Naive B cell (primary cell): ENCODE results near the gene KCNAB2. TPM values are rescaled to one million over a fixed set of nuclear protein-coding genes. Genes with fewer than 3 reads are reported as not detected.
"Not testable (repeated sequence)": the region's sequence is repeated elsewhere in the genome, so short reads cannot be mapped to it uniquely, and the experiment has no call there.

Experiments used
- ATAC-seq, 2 donors: fragments of 150-1000 bp; cut with Tn5 transposase; 2 replicates each; pipeline ENCODE4 v1.10.0; 2021; ENCODE audit warnings: low read depth in 2 of 2, mild to moderate bottlenecking in 2 of 2, moderate library complexity in 2 of 2
- DNase-seq: peaks from one replicate; pipeline ENCODE4 v3.0.0; 2022
- H3K27ac Mint-ChIP-seq, 6 donors: one replicate each; pipeline ENCODE4 v1.8.0; 2020 to 2022; ENCODE audit warnings: mild to moderate bottlenecking in 6 of 6, mixed read lengths in 6 of 6, moderate library complexity in 5 of 6, inconsistent platforms in 2 of 6
- H3K27me3 Mint-ChIP-seq, 3 donors: one replicate each; pipeline ENCODE4 v1.8.0; 2021 to 2022; ENCODE audit warnings: mixed read lengths in 3 of 3, mild to moderate bottlenecking in 1 of 3
- H3K36me3 Mint-ChIP-seq, 2 donors: one replicate each; pipeline ENCODE4 v1.8.0; 2020 to 2022; ENCODE audit warnings: mixed read lengths in 2 of 2, inconsistent platforms in 1 of 2, mild to moderate bottlenecking in 1 of 2
- H3K4me1 Mint-ChIP-seq, 3 donors: one replicate each; pipeline ENCODE4 v1.8.0; 2020 to 2022; ENCODE audit warnings: mixed read lengths in 3 of 3, inconsistent platforms in 1 of 3, mild to moderate bottlenecking in 1 of 3, moderate library complexity in 1 of 3
- H3K4me3 Mint-ChIP-seq, 8 donors: one replicate each; pipeline ENCODE4 v1.8.0; 2020 to 2022; ENCODE audit warnings: mild to moderate bottlenecking in 8 of 8, mixed read lengths in 8 of 8, moderate library complexity in 8 of 8, inconsistent platforms in 2 of 8
- H3K9me3 Mint-ChIP-seq, 7 donors: one replicate each; pipeline ENCODE4 v1.8.0; 2020 to 2022; ENCODE audit warnings: mixed read lengths in 7 of 7, mild to moderate bottlenecking in 5 of 7, inconsistent platforms in 2 of 7, moderate library complexity in 1 of 7
- polyA plus RNA-seq, 6 donors: library from polyadenylated mRNA; unstranded; fragments of 300-500 nt; fragmentation: Illumina TruSeq; gene quantifications; one replicate each; pipeline ENCODE4 v1.2.3, GENCODE V29; 2021; ENCODE audit warnings: low read depth in 6 of 6

KCNAB2 gene
- polyA plus RNA-seq, 6 donors from 2014 or later: 10.2 to 16.8 (median 13.9) TPM

- ATAC-seq (no peak), DNase-seq (no peak)
- Mint-ChIP-seq H3K27ac (peak overlapping the region in 3 of 6 donors; percentile 19 to 37 (median 34)), H3K27me3 (no peaks in the 10 kb centered on the region), H3K4me1 (peaks cover 8 to 22% (median 10%) of the 10 kb centered on the region in 3 donors), H3K4me3 (no peak overlapping the region), H3K36me3 (peaks cover 0 to 7% of the 10 kb centered on the region in 2 donors), H3K9me3 (no peaks in the 10 kb centered on the region)
These were observed 11.6 kb downstream of the KCNAB2 start for GRCh38 chr1:6057170-6057845.

GRCh38 chr1:6059866-6060265, 14.2 kb downstream of the KCNAB2 start:
- Mint-ChIP-seq H3K4me1 (peaks cover 8 to 22% (median 14%) of the 10 kb centered on the region in 3 donors), H3K27ac (no peak overlapping the region), H3K36me3 (no peaks in the 10 kb centered on the region), H3K4me3 (no peak overlapping the region), H3K9me3 (no peaks in the 10 kb centered on the region), H3K27me3 (no peaks in the 10 kb centered on the region)
- DNase-seq (no peak), ATAC-seq (no peak)

GRCh38 chr1:6062670-6063069, 17.0 kb downstream of the KCNAB2 start:
- peaks cover 0 to 7% of the 10 kb centered on the region in 2 donors for H3K36me3 Mint-ChIP-seq
- DNase-seq: no peak
- no peak overlapping the region for H3K4me3 Mint-ChIP-seq
- no peaks in the 10 kb centered on the region for H3K9me3 Mint-ChIP-seq
- no peak overlapping the region for H3K27ac Mint-ChIP-seq
- peaks cover 3 to 14% (median 12%) of the 10 kb centered on the region in 3 donors for H3K4me1 Mint-ChIP-seq
- ATAC-seq: no peak
- H3K27me3 Mint-ChIP-seq: no peaks in the 10 kb centered on the region

- not testable (repeated sequence) for H3K9me3 Mint-ChIP-seq, H3K27ac Mint-ChIP-seq, ATAC-seq, H3K27me3 Mint-ChIP-seq, H3K36me3 Mint-ChIP-seq, DNase-seq, H3K4me3 Mint-ChIP-seq
- H3K4me1 Mint-ChIP-seq: peaks cover 3 to 11% (median 9%) of the 10 kb centered on the region in 3 donors
These were observed 17.9 kb downstream of the KCNAB2 start for GRCh38 chr1:6063532-6064053.

GRCh38 chr1:6065093-6065858, 19.6 kb downstream of the KCNAB2 start:
- H3K27me3 Mint-ChIP-seq: no peaks in the 10 kb centered on the region
- H3K27ac Mint-ChIP-seq: peak overlapping the region in 1 of 6 donors; percentile 81
- DNase-seq: no peak
- no peaks in the 10 kb centered on the region for H3K9me3 Mint-ChIP-seq
- peaks cover 0 to 7% of the 10 kb centered on the region in 2 donors for H3K36me3 Mint-ChIP-seq
- H3K4me1 Mint-ChIP-seq: peaks cover 0 to 11% (median 8%) of the 10 kb centered on the region in 3 donors
- ATAC-seq: no peak
- no peak overlapping the region for H3K4me3 Mint-ChIP-seq

- no peak overlapping the region for H3K27ac Mint-ChIP-seq
- H3K36me3 Mint-ChIP-seq: peaks cover 0 to 7% of the 10 kb centered on the region in 2 donors
- H3K4me3 Mint-ChIP-seq: peak overlapping the region in 2 of 8 donors; percentile 1 to 48
- no peaks in the 10 kb centered on the region for H3K27me3 Mint-ChIP-seq
- ATAC-seq (no peak), DNase-seq (no peak)
- peaks cover 0 to 11% (median 8%) of the 10 kb centered on the region in 3 donors for H3K4me1 Mint-ChIP-seq
- no peaks in the 10 kb centered on the region for H3K9me3 Mint-ChIP-seq
These were observed 21.0 kb downstream of the KCNAB2 start for GRCh38 chr1:6066680-6067079.

- H3K36me3 Mint-ChIP-seq: peaks cover 0 to 7% of the 10 kb centered on the region in 2 donors
- H3K9me3 Mint-ChIP-seq: no peaks in the 10 kb centered on the region
- no peak overlapping the region for H3K4me3 Mint-ChIP-seq
- peaks cover 0 to 11% (median 8%) of the 10 kb centered on the region in 3 donors for H3K4me1 Mint-ChIP-seq
- ATAC-seq (no peak), DNase-seq (no peak)
- H3K27ac Mint-ChIP-seq: no peak overlapping the region
- H3K27me3 Mint-ChIP-seq: no peaks in the 10 kb centered on the region
These were observed 22.4 kb downstream of the KCNAB2 start for GRCh38 chr1:6068073-6068472.

- H3K27me3 Mint-ChIP-seq: no peaks in the 10 kb centered on the region
- ATAC-seq (no peak), DNase-seq (no peak)
- no peaks in the 10 kb centered on the region for H3K9me3 Mint-ChIP-seq
- no peak overlapping the region for H3K4me3 Mint-ChIP-seq
- peaks cover 0 to 7% of the 10 kb centered on the region in 2 donors for H3K36me3 Mint-ChIP-seq
- H3K4me1 Mint-ChIP-seq: peaks cover 0 to 7% (median 4%) of the 10 kb centered on the region in 3 donors
- no peak overlapping the region for H3K27ac Mint-ChIP-seq
These were observed 23.2 kb downstream of the KCNAB2 start for GRCh38 chr1:6068932-6069331.

GRCh38 chr1:6069573-6069972, 23.9 kb downstream of the KCNAB2 start:
- Mint-ChIP-seq H3K36me3 (peaks cover 0 to 7% of the 10 kb centered on the region in 2 donors), H3K9me3 (no peaks in the 10 kb centered on the region)

GRCh38 chr1:6070450-6070974, 24.8 kb downstream of the KCNAB2 start:
- Mint-ChIP-seq H3K4me3 (no peak overlapping the region), H3K9me3 (no peaks in the 10 kb centered on the region), H3K27ac (peak overlapping the region in 1 of 6 donors; percentile 61), H3K36me3 (peaks cover 0 to 13% of the 10 kb centered on the region in 2 donors), H3K4me1 (peaks cover 0 to 7% (median 5%) of the 10 kb centered on the region in 3 donors), H3K27me3 (no peaks in the 10 kb centered on the region)
- no peak for ATAC-seq
- no peak for DNase-seq

More at GRCh38 chr1:6069573-6069972, 23.9 kb downstream of the KCNAB2 start:
- DNase-seq: no peak
- Mint-ChIP-seq H3K4me1 (peaks cover 0 to 5% (median 4%) of the 10 kb centered on the region in 3 donors), H3K4me3 (no peak overlapping the region), H3K27me3 (no peaks in the 10 kb centered on the region), H3K27ac (no peak overlapping the region)
- no peak for ATAC-seq

GRCh38 chr1:6071219-6071618, 25.5 kb downstream of the KCNAB2 start:
- H3K27me3 Mint-ChIP-seq: no peaks in the 10 kb centered on the region
- peaks cover 0 to 14% of the 10 kb centered on the region in 2 donors for H3K36me3 Mint-ChIP-seq
- DNase-seq: no peak
- no peak overlapping the region for H3K4me3 Mint-ChIP-seq
- no peaks in the 10 kb centered on the region for H3K9me3 Mint-ChIP-seq
- H3K27ac Mint-ChIP-seq: no peak overlapping the region
- ATAC-seq: no peak
- H3K4me1 Mint-ChIP-seq: peaks cover 0 to 6% (median 5%) of the 10 kb centered on the region in 3 donors

- H3K9me3 Mint-ChIP-seq: no peaks in the 10 kb centered on the region
- ATAC-seq: no peak
These were observed 27.2 kb downstream of the KCNAB2 start for GRCh38 chr1:6072774-6073479.

GRCh38 chr1:6073480-6074053, 27.9 kb downstream of the KCNAB2 start:
- H3K27me3 Mint-ChIP-seq: no peaks in the 10 kb centered on the region
- no peak for DNase-seq
- peaks cover 0 to 14% of the 10 kb centered on the region in 2 donors for H3K36me3 Mint-ChIP-seq
- no peak for ATAC-seq
- H3K4me1 Mint-ChIP-seq: peaks cover 0 to 12% (median 7%) of the 10 kb centered on the region in 3 donors
- H3K4me3 Mint-ChIP-seq: no peak overlapping the region
- H3K27ac Mint-ChIP-seq: no peak overlapping the region
- H3K9me3 Mint-ChIP-seq: no peaks in the 10 kb centered on the region

More at GRCh38 chr1:6072774-6073479, 27.2 kb downstream of the KCNAB2 start:
- Mint-ChIP-seq H3K36me3 (peaks cover 0 to 9% of the 10 kb centered on the region in 2 donors), H3K27me3 (no peaks in the 10 kb centered on the region), H3K4me3 (no peak overlapping the region), H3K27ac (no peak overlapping the region), H3K4me1 (peaks cover 0 to 7% (median under 1%) of the 10 kb centered on the region in 3 donors)
- no peak for DNase-seq
